ENCODE data around the gene REG4. TPM values are rescaled to one million over a fixed set of nuclear protein-coding genes. Genes with fewer than 3 reads are reported as not detected.

The REG4 gene
- total and polyA plus RNA-seq, 10 of the 15 experiments (the other 5 are each of a cell fraction or from before 2014, with no cell fraction given), result not detected

DNA sequence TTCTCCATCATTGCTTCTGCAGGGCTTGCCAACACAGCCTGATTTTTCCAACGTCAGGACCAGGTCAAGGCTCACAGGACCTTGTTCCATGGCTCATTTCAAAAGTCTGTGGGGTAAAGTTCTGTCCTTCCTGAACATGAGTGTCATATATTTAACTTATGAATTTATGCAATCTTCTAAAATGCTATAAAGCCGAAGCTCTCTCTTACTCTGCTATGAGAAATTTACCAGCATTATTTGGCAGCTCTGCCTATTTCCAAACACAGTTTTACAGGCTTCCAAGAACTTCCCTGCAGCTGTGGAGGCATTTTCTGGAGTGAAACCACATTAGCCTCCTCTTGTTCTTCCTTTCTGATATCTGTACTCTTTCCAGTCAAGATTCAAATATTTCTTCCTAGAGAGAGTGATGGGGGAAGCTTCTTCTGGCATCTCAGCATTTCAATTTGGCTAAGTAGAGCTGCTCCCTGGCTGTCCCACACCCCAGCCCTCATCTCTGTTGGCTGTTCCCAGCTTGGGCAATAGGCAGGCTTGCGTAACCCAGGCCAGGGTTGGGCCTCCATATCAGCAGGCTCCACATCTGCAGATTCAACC, 27.0 kb downstream of the REG4 start:
- Histone ChIP-seq H3K9me3 (replicated peaks; ENCODE audit: control insufficient read depth, insufficient read depth, low read length) (no peaks in the 10 kb centered on the region), H3K4me3 (no peak overlapping the region), H3K4me2 (ENCODE audit: control insufficient read depth, insufficient read depth) (no peak overlapping the region), H3K27ac (ENCODE audit: control insufficient read depth, insufficient read depth) (no peak overlapping the region), H4K20me1 (ENCODE audit: control insufficient read depth, insufficient read depth) (0 out of 2 replicates have a peak, but pooled peaks cover 2% of the 10 kb centered on the region), H2AFZ (ENCODE audit: control insufficient read depth, low read depth, low read length) (no peak overlapping the region), H3K9ac (ENCODE audit: control insufficient read depth, insufficient read depth, low read length) (no peak overlapping the region), H3K27me3 (replicated peaks in 1 of 2; ENCODE audit: control insufficient read depth in 2 of 2, insufficient read depth in 2 of 2, low read length in 1 of 2) (no peaks in the 10 kb centered on the region; a peak in 1 of 4 replicates), H3K79me2 (ENCODE audit: control insufficient read depth, insufficient read depth, low read length) (no peaks in the 10 kb centered on the region), H3K36me3 (ENCODE audit: control insufficient read depth in 2 of 2, insufficient read depth in 2 of 2, low read length in 1 of 2) (no peaks in the 10 kb centered on the region), H3K4me1 (ENCODE audit: control insufficient read depth, insufficient read depth, low read length) (no peaks in the 10 kb centered on the region)
- FAIRE-seq (no peak), DNase-seq (ENCODE audit: low read depth, low spot score) (no peak), ATAC-seq (no peak)
- in situ Hi-C loops (cut with MboI), result no loop called here
- SMC1A ChIA-PET (ENCODE audit: uncharacterized antibody, unreplicated experiment), result no interaction called here
- POLR2A ChIA-PET, result no interaction called here
- intact Hi-C loops (cut with micrococcal nuclease; ENCODE audit: unreplicated experiment), result no loop called here
- no peak for TF ChIP-seq FOS (IDR thresholded peaks at IDR 0.05; ENCODE audit: borderline replicate concordance, extremely low read depth, insufficient read length)
- no peak for TF ChIP-seq PAX5 (IDR thresholded peaks at IDR 0.05; ENCODE audit: borderline replicate concordance, low read depth, low read length)
- TF ChIP-seq MAX (IDR thresholded peaks at IDR 0.05; ENCODE audit: low read depth, low read length), result no peak
- no peak for TF ChIP-seq ETV6 (conservative IDR thresholded peaks at IDR 0.05 in 1 of 2, IDR thresholded peaks at IDR 0.05 in 1 of 2; ENCODE audit: borderline replicate concordance in 1 of 2, low read depth in 1 of 2)
- no peak for TF ChIP-seq EGR1 (IDR thresholded peaks at IDR 0.05; ENCODE audit: borderline replicate concordance in 1 of 2, low read depth in 2 of 2, low read length in 2 of 2)
- TF ChIP-seq RFX5 (IDR thresholded peaks at IDR 0.05; ENCODE audit: low read depth, low read length), result no peak
- TF ChIP-seq PRDM15 (CRISPR knock-in tag; IDR thresholded peaks at IDR 0.05), result no peak
- no peak for TF ChIP-seq STAT1 (conservative IDR thresholded peaks at IDR 0.05)
- TF ChIP-seq SMAD1 (IDR thresholded peaks at IDR 0.05; ENCODE audit: low read depth, partially characterized antibody), result no peak
- TF ChIP-seq KAT2A (conservative IDR thresholded peaks at IDR 0.05; ENCODE audit: control insufficient read depth, low read depth, low read length), result no peak
- no peak for TF ChIP-seq ZNF274 (IDR thresholded peaks at IDR 0.05; ENCODE audit: insufficient read depth, insufficient read length)
- RAD21 ChIA-PET (ENCODE audit: unreplicated experiment), result no interaction called here
- WGBS (ENCODE audit: insufficient coverage, insufficient replicate concordance, low lambda C conversion rate, missing lambda C conversion rate), result 7% methylated on average over 3 of the region's 3 CpGs
- CTCF ChIA-PET, result interaction anchor here (0.8 kb wide), 1 partner anchor 25 kb away, joined by 3 read pairs; no protein-coding TSS in a partner anchor
- no TSS peak for BruUV-seq (replicated peaks)

All from GM12878 (cell line).